GM12873 (cell line): ENCODE data around the gene EXOC5.

Experiments
- CTCF ChIP-seq: IDR thresholded peaks from 2 replicates; pipeline ENCODE4 v1.5.1; 2012; ENCODE audit warnings: low read depth, mild to moderate bottlenecking, moderate library complexity, low read length, control low read depth; ENCODE audit not compliant: insufficient read depth; ENCODE audit errors: missing control alignments

The EXOC5 gene

GRCh38 chr14:57274551-57274950, 5.8 kb upstream of the EXOC5 start:
- no peak for TF ChIP-seq CTCF

- no peak for TF ChIP-seq CTCF
Observed at GRCh38 chr14:57273236-57273635, 4.5 kb upstream of the EXOC5 start.

- TF ChIP-seq CTCF = no peak
Observed at GRCh38 chr14:57266065-57266464, 2.6 kb downstream of the EXOC5 start.

GRCh38 chr14:57262117-57262516, 6.6 kb downstream of the EXOC5 start:
- TF ChIP-seq CTCF = no peak

- no peak for TF ChIP-seq CTCF
Observed at GRCh38 chr14:57261604-57262003, 7.1 kb downstream of the EXOC5 start.

GRCh38 chr14:57259672-57260071, 9.0 kb downstream of the EXOC5 start:
- no peak for TF ChIP-seq CTCF

GRCh38 chr14:57254884-57255283, 13.8 kb downstream of the EXOC5 start:
- TF ChIP-seq CTCF = no peak
